Gastrocnemius medialis (tissue), 4 donors: Measurements from ENCODE around the gene ANKMY1. TPM values are rescaled to one million over a fixed set of nuclear protein-coding genes. Genes with fewer than 3 reads are reported as not detected.

Experiments
- ATAC-seq, 2 donors: fragments of 150-250 bp; one replicate each; pipeline ENCODE4 v1.9.1; 2016
- DNase-seq, 2 donors: peaks; one replicate each; pipeline ENCODE4 v3.0.0-alpha.2; 2019
- H3K27ac ChIP-seq, 4 donors: fragments of 200-600 bp; sonication (generic); 1 replicate in 1 of 4; 2 replicates in 3 of 4; pipeline ENCODE4 v1.5.1; 2016 to 2018; ENCODE audit warnings: mild to moderate bottlenecking in 2 of 4, moderate library complexity in 1 of 4
- H3K27me3 ChIP-seq, 3 donors: fragments of 200-600 bp; sonication (generic) in 2 of 3; 1 replicate in 1 of 3; 2 replicates in 2 of 3; pipeline versions ENCODE4 v1.5.1 to v1.6.0; 2016 to 2019; ENCODE audit warnings: mild to moderate bottlenecking in 1 of 3, moderate library complexity in 1 of 3
- H3K36me3 ChIP-seq, 2 donors: fragments of 200-600 bp; sonication (generic) in 1 of 2; one replicate each; pipeline ENCODE4 v1.5.1; 2017 to 2018
- H3K4me1 ChIP-seq, 2 donors: fragments of 200-600 bp; sonication (generic) in 1 of 2; one replicate each; pipeline ENCODE4 v1.5.1; 2016 to 2017; ENCODE audit warnings: mild to moderate bottlenecking in 2 of 2
- H3K4me3 ChIP-seq, 4 donors: fragments of 200-600 bp; sonication (generic) in 3 of 4; 1 replicate in 1 of 4; 2 replicates in 3 of 4; pipeline ENCODE4 v1.5.1; 2016 to 2019; ENCODE audit warnings: mild to moderate bottlenecking in 2 of 4
- H3K9me3 ChIP-seq, 3 donors: fragments of 200-600 bp; sonication (generic) in 2 of 3; 1 replicate in 1 of 3; 2 replicates in 2 of 3; pipeline ENCODE4 v1.5.1; 2016 to 2019
- CTCF ChIP-seq, 5 experiments: fragments of 450-650 bp in 3 of 5; fragments of 200-600 bp in 2 of 5; sonication (generic) in 2 of 5; IDR thresholded peaks in 4 of 5; conservative IDR thresholded peaks in 1 of 5; 1 replicate in 4 of 5; 2 replicates in 1 of 5; pipeline ENCODE4 v1.5.1; 2016 to 2019; ENCODE audit warnings: antibody characterized with exemption in 5 of 5, mild to moderate bottlenecking in 3 of 5, moderate library complexity in 3 of 5
- POLR2A ChIP-seq, 2 donors: fragments of 450-650 bp; IDR thresholded peaks; one replicate each; pipeline ENCODE4 v1.6.1; 2017; ENCODE audit warnings: antibody characterized with exemption in 2 of 2, mild to moderate bottlenecking in 2 of 2, moderate library complexity in 2 of 2
- in situ Hi-C, 4 donors: fragments of 200-750 bp; cut with MboI; loops; one replicate each; pipeline versions ENCODE4 v1.15.0 to v1.8.0; 2017; ENCODE audit warnings: low sequenced_read_pairs in 4 of 4
- intact Hi-C: fragments of 100-400 bp; cut with DNase I; formaldehyde crosslinking; loops from one replicate; pipeline ENCODE4 v1.15.1; 2023; ENCODE audit warnings: low total_unique reads
- total RNA-seq, 4 donors: library from RNA; depleted of rRNA; stranded (reverse); fragments of >200 nt; gene quantifications; one replicate each; pipeline versions ENCODE4 v1.1.0 to v1.2.3, GENCODE V29; 2016

ANKMY1 gene
- total RNA-seq, 4 donors from 2014 or later = 3.3 to 9.0 (median 5.6) TPM

- no peaks in the 10 kb centered on the region for H3K27me3 ChIP-seq
Observed at GRCh38 chr2:240453461-240454105, 104.2 kb downstream of the ANKMY1 start.

GRCh38 chr2:240452462-240453256 is 105.1 kb downstream of the ANKMY1 start:
- ATAC-seq = peak; percentile 55 to 83
- Histone ChIP-seq H3K9me3 (no peaks in the 10 kb centered on the region), H3K36me3 (no peaks in the 10 kb centered on the region), H3K4me3 (peak overlapping the region; percentile 47 to 67 (median 53)), H3K27ac (peak overlapping the region in 2 of 4 donors; percentile 11 to 31), H3K27me3 (no peaks in the 10 kb centered on the region), H3K4me1 (peaks cover 37 to 39% of the 10 kb centered on the region in 2 donors)
- no peak for TF ChIP-seq CTCF (IDR thresholded peaks at IDR 0.05 in 4 of 5, conservative IDR thresholded peaks at IDR 0.05 in 1 of 5)
- TF ChIP-seq POLR2A (IDR thresholded peaks at IDR 0.05) = peak; percentile 43 to 50
- in situ Hi-C loops (no loop called here), intact Hi-C loops (no loop called here)
- DNase-seq = peak; percentile 50 to 64

More at GRCh38 chr2:240453461-240454105, 104.2 kb downstream of the ANKMY1 start:
- in situ Hi-C loops (no loop called here), intact Hi-C loops (no loop called here)
- no peak overlapping the region for H3K4me3 ChIP-seq
- DNase-seq (no peak), ATAC-seq (no peak)
- no peaks in the 10 kb centered on the region for H3K9me3 ChIP-seq
- no peak overlapping the region for H3K27ac ChIP-seq
- H3K4me1 ChIP-seq = peaks cover 28 to 34% of the 10 kb centered on the region in 2 donors
- H3K36me3 ChIP-seq = no peaks in the 10 kb centered on the region
- no peak for TF ChIP-seq POLR2A (IDR thresholded peaks at IDR 0.05)

- Histone ChIP-seq H3K4me1 (peaks cover 44 to 46% of the 10 kb centered on the region in 2 donors), H3K9me3 (no peaks in the 10 kb centered on the region), H3K36me3 (no peaks in the 10 kb centered on the region), H3K27ac (peak overlapping the region in 2 of 4 donors; percentile 11 to 31), H3K27me3 (no peaks in the 10 kb centered on the region), H3K4me3 (peak overlapping the region; percentile 47 to 67 (median 53))
- in situ Hi-C loops (no loop called here), intact Hi-C loops (no loop called here)
- ATAC-seq = peak in 1 of 2 donors; percentile 41
- TF ChIP-seq POLR2A (IDR thresholded peaks at IDR 0.05) (no peak), CTCF (IDR thresholded peaks at IDR 0.05 in 4 of 5, conservative IDR thresholded peaks at IDR 0.05 in 1 of 5) (no peak)
- DNase-seq = no peak
Observed at GRCh38 chr2:240451791-240452461, 105.9 kb downstream of the ANKMY1 start.

- Histone ChIP-seq H3K9me3 (no peaks in the 10 kb centered on the region), H3K36me3 (no peaks in the 10 kb centered on the region), H3K27ac (no peak overlapping the region), H3K4me1 (peaks cover 50 to 54% of the 10 kb centered on the region in 2 donors), H3K27me3 (no peaks in the 10 kb centered on the region), H3K4me3 (no peak overlapping the region)
- in situ Hi-C loops (no loop called here), intact Hi-C loops (no loop called here)
- DNase-seq (peak in 1 of 2 donors; percentile 14), ATAC-seq (no peak)
- TF ChIP-seq POLR2A (IDR thresholded peaks at IDR 0.05) (no peak), CTCF (IDR thresholded peaks at IDR 0.05 in 4 of 5, conservative IDR thresholded peaks at IDR 0.05 in 1 of 5) (no peak)
Observed at GRCh38 chr2:240451108-240451611, 106.6 kb downstream of the ANKMY1 start.
